ENCODE measurements around the gene PRKCB.
A peak's percentile ranks its signal among the peaks of the same experiment; 100 is the strongest.

Gene PRKCB

DNA sequence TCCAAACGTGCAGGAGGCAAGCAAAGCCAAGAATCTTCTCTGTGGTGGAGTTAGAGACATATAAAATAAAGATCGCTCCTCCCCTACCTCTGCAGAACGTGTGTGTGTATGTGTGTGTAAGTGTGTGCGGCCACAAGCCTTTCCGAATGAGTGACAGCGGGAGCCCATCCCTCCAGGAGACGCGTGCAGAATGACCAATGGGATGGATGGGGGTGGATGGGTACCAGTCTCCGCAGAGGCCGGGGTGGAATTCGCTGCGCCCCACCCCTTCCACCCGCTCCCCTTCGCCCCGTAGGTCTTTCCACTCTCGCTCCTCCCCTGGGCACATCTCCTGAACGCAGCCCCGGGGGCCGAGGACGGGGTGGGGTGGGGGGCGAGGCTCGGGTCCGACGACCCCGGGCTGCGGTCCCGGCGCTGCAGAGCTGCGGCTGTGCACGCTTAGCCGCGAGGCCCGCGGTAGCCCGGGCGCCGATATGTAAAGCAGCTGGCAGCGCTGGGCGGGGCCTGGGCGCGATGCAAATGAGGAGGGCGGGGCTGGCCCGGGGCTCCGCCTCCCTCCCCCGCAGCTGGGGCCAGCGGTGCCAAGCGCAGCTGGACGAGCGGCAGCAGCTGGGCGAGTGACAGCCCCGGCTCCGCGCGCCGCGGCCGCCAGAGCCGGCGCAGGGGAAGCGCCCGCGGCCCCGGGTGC, at the start of gene PRKCB:
PRKCB (plus strand) TSS at position 594 of the 688 bp plus-strand sequence.
- H3K27ac ChIP-seq = peak within 1 kb of the TSS in 13 of 21 experiments; percentile 37 to 87 (median 67)

DNA sequence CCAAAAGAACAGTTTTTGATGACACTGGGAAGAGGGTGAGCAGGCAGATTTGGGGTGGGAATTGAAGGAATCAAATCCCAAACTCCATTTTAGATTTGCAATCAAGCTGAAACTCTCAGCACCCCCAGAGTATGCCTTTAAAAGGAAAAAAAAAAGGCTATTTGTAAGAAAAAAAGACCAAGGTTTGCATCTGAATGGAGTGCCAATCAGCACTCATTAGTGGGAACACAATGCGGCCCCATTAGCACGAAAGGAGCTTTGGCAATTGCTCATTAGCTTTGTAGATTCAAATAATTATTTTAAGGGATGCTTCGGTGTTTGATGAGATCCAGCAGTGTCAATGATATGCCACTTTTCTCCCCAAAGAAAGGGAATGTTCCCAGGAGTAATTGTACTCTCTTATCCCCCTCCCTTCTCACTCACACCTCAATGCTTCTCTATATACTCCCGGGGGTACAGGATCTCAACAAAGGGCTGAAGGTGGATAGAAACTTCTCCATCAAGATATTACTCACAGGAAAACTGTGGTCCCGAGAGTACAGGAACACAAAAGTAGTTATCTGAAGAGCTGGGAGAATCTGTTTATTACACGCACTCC, 48.7 kb upstream of the PRKCB start:
- H3K27ac ChIP-seq = no peak overlapping the region
- no peak overlapping the region for H3K4me3 ChIP-seq

More for the DNA sequence above, at the start of gene PRKCB:
- H3K4me3 ChIP-seq = peak within 1 kb of the TSS; percentile 43 to 59 (median 55)

DNA sequence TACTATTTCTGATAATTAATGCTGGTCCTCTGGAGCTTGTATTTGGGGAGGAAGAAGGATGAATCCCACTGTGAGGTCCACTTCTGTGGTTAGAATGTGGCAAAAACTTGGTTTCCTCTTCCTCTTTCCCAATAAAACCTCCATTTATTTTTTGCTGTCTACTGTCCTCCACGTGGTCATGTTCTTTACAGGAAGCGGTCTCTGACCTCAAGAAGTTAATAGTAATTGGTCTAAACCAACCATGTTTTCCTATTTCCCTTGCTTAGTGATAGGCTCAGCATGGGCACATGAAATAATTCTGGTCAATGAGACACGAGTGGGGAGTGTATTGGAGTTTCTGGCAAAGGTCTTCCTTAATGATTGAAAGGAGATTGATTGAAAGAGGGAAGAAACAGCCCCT, 47.1 kb upstream of the PRKCB start:
- no peak overlapping the region for H3K27ac ChIP-seq
- no peak overlapping the region for H3K4me3 ChIP-seq

GRCh38 chr16:23795378-23795777, 40.4 kb upstream of the PRKCB start:
- no peak overlapping the region for H3K4me3 ChIP-seq
- no peak overlapping the region for H3K27ac ChIP-seq

GRCh38 chr16:23796941-23797340, 38.8 kb upstream of the PRKCB start:
- Histone ChIP-seq H3K27ac (no peak overlapping the region), H3K4me3 (no peak overlapping the region)

DNA sequence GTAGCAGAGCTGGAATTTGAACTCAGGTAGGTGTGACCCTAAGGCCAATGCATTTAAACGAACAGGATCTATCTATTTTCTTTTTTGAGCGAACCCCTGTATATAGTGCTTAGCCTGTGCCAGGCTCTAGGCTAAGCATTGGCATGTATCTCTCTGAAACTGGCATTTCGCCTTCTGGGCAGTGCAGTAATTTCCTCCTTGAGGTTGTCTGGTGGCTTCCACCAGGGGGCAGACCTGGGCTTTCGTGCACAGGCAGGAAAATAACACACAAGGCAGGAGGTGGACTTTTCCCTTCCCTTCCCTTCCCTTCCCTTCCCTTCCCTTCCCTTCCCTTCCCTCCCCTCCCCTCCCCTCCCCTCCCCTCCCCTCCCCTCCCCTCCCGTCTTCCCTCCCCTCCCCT, 34.4 kb upstream of the PRKCB start:
- Histone ChIP-seq H3K27ac (no peak overlapping the region), H3K4me3 (no peak overlapping the region)

GRCh38 chr16:23802776-23803175, 33.0 kb upstream of the PRKCB start:
- Histone ChIP-seq H3K27ac (no peak overlapping the region), H3K4me3 (no peak overlapping the region)

DNA sequence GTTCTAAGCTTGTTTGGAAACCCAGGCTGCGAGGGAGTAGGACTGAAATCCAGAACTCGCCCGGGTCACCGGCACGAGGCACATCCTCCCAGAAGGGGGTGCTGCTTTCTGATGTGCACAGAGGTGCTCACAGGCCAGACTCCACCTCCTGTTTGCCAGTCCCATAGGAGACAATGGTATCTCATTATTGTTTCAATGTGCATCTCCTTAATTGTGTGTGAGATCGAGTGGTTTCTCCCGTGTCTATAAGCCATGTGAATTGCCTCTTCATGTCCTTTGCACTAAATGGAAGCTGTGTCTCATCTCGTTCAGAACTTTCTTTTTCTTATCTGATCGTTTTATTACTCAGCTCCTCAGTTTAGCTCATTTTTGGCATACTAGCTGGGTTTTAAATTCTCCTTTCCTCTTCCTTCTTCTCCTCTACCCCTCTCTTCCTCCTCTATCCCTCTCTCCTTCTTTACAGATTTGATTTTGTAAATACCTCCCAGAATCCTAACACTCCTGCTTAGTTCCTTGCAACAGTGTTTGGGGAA, 32.1 kb upstream of the PRKCB start:
- Histone ChIP-seq H3K4me3 (no peak overlapping the region), H3K27ac (no peak overlapping the region)

- Histone ChIP-seq H3K27ac (no peak overlapping the region), H3K4me3 (no peak overlapping the region)
These were observed 28.8 kb upstream of the PRKCB start for GRCh38 chr16:23807028-23807427.

GRCh38 chr16:23821467-23821866, 14.3 kb upstream of the PRKCB start:
- no peak overlapping the region for H3K4me3 ChIP-seq
- H3K27ac ChIP-seq = no peak overlapping the region

DNA sequence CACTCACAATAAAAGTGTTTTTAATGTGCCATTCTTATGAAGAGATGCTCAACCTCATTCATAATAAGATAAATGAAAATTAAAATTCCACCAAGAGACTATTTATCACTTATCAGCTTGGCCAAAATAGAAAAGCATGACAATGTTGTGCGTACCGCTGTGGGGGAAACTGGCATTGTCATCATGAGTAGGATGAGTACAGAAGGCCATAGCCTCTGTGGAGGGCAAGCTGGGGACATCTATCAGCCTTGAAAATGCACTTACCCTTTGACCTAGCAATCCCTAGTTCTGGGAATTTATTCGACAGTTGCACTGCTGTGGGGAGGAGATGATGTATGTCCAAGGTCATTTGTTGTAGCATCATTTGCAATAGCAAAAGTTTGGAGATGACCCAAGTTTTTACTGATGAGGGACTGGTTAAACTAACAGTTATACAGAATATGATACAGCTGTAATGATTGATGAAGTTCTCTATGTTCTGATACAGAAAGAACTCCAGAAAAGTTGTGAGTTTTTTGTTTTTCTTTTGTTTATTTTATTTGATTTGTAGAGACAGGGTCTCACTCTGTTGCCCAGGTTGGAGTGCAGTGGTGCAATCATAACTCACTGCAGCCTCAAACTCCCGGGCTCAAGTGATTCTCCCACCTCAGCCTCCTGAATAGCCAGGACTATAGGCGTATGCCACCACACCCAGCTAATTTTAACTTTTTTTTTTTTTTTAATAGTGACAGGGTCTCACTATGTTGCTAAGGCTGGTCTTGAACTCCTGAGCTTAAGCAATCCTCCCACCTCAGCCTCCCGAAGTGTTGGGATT, 13.7 kb upstream of the PRKCB start:
- H3K27ac ChIP-seq = no peak overlapping the region
- H3K4me3 ChIP-seq = no peak overlapping the region

GRCh38 chr16:23823475-23824384, 12.1 kb upstream of the PRKCB start:
- Histone ChIP-seq H3K4me3 (no peak overlapping the region), H3K27ac (no peak overlapping the region)

- H3K27ac ChIP-seq = no peak overlapping the region
These were observed 10.9 kb upstream of the PRKCB start for GRCh38 chr16:23824909-23825308.

DNA sequence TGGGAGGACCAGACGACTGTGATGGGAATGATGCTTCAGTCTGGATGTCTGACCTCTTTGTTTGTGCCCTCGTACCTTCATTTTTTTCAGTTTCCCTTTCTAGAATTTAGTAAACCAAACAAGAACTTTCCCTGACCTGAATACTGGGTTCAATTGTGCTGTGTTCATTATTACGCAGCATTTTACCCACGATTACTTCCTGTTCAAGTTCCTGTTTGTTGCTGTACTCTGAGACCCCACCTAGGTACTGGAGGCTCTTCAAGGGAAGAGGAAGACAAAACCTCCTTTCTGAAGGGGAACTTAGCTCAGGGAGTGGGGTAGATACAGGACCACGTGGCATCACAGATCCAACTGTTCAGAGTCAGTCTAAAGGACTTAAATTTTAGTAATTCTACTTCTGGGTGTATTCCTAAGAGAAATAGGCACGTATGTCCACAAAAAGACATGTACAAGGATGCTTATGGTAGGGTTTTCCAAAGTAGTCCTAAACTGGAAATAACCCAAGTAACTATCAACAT, 9.2 kb upstream of the PRKCB start:
- Histone ChIP-seq H3K4me3 (no peak overlapping the region), H3K27ac (peak overlapping the region in 5 of 21 experiments; percentile 17 to 59 (median 20))

More at GRCh38 chr16:23824909-23825308, 10.9 kb upstream of the PRKCB start:
- no peak overlapping the region for H3K4me3 ChIP-seq

DNA sequence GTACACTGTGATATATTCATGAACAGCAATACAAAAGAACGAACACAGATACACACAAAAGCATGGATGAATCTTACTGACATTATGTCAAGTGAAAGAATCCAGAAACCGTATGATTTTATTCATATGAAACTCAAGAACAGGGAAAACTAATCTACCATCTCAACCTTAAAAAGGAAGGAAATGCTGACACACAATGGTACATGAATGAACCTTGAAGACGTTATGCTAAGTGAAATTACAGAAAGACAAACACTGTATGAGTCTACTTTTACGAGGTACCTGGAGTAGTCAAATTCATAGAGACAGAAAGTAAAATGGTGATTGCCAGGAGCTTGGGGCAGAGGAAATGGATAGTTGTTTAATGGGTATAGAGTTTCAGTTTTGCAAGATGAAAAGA, 8.7 kb upstream of the PRKCB start:
- H3K27ac ChIP-seq = peak overlapping the region in 4 of 21 experiments; percentile 14 to 59 (median 20)
- H3K4me3 ChIP-seq = no peak overlapping the region

GRCh38 chr16:23829454-23829853, 6.3 kb upstream of the PRKCB start:
- no peak overlapping the region for H3K4me3 ChIP-seq
- H3K27ac ChIP-seq = no peak overlapping the region

DNA sequence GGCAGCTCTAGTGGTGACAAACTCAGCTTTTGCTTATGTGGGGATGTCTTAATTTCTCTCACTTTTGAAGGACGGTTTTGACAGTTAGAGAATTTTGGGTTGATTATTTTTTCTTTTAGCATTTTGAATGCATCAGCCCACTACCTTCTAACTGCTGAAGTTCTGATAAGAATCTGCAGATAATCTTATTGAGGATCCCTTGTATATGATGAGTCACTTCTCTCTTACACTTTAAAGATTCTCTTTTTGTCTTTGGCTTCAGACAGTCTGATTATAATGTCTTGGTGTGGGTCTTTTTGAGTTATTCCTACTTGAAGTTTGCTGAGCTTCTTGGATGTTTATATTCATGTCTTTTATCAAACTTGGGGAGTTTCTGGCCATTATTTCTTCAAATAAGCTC, 5.5 kb upstream of the PRKCB start:
- Histone ChIP-seq H3K27ac (no peak overlapping the region), H3K4me3 (no peak overlapping the region)

DNA sequence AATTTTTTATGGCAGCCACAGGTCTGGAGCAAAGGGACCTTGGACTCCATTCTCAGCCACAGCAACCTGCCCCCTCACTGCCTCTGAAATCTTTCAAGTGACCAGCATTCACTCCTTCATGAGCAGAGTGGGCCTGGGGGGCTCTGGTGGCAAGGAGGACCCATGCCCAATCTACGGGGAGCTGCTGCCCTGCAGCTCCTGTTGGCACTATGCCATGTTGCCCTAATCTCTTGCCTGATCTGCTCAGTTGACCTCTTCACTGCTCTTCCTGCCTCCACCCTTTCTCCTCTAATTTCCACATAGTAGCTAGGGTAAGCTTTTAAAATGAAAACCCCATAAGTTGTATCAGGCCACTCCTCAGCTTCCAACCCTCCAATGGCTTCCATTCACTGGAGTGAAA, 2.9 kb upstream of the PRKCB start:
- Histone ChIP-seq H3K27ac (no peak overlapping the region), H3K4me3 (no peak overlapping the region)

DNA sequence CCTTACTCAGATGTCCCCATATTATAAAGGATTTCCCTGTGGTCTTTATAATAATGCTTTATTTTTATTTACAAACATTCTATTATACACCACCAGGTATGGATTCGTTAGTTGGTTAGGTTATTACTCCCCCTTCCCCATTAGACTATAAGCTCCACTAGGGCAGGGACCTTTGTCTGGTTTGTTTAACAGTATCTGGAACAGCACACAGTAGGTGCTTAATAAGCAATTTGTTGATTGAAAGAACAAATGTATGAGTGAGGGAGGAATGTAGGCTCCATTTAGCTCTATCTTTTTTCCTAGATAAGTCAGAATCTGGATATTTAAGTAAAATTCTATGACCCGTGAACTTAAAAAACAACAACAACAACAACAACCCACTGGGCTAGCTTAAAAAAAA, 2.3 kb upstream of the PRKCB start:
- H3K4me3 ChIP-seq = no peak overlapping the region
- no peak overlapping the region for H3K27ac ChIP-seq

Data from skin epidermis (tissue), 12 donors.